Iris pigment epithelial cell (primary cell): ENCODE measurements around the gene CACNG5.

Experiments
- DNase-seq: peaks from one replicate; pipeline ENCODE4 v3.0.0-alpha.2; 2011; ENCODE audit warnings: low read depth

The CACNG5 gene

GRCh38 chr17:66826856-66827255 lies 8.1 kb upstream of the CACNG5 start:
- no peak for DNase-seq

GRCh38 chr17:66829386-66829864 lies 5.5 kb upstream of the CACNG5 start:
- DNase-seq: peak; percentile 76

GRCh38 chr17:66829883-66830282 lies 5.0 kb upstream of the CACNG5 start:
- no peak for DNase-seq

GRCh38 chr17:66830451-66830850 lies 4.5 kb upstream of the CACNG5 start:
- no peak for DNase-seq

- no peak for DNase-seq
Measured at GRCh38 chr17:66831383-66832210, 3.3 kb upstream of the CACNG5 start.

- DNase-seq: no peak
Measured at GRCh38 chr17:66833201-66833600, 1.7 kb upstream of the CACNG5 start.

GRCh38 chr17:66834426-66834918 lies 445 bp upstream of the CACNG5 start:
- no peak for DNase-seq

GRCh38 chr17:66835476-66835875 lies 559 bp downstream of the CACNG5 start:
- DNase-seq: no peak

- DNase-seq: no peak
Measured at GRCh38 chr17:66836063-66837005, 1.4 kb downstream of the CACNG5 start.

- DNase-seq: no peak
Measured at GRCh38 chr17:66837226-66837625, 2.3 kb downstream of the CACNG5 start.

GRCh38 chr17:66837885-66838665 lies 3.2 kb downstream of the CACNG5 start:
- DNase-seq: no peak

GRCh38 chr17:66839616-66840015 lies 4.7 kb downstream of the CACNG5 start:
- no peak for DNase-seq

GRCh38 chr17:66840061-66840460 lies 5.1 kb downstream of the CACNG5 start:
- DNase-seq: no peak

GRCh38 chr17:66841328-66841727 lies 6.4 kb downstream of the CACNG5 start:
- no peak for DNase-seq

- no peak for DNase-seq
Measured at GRCh38 chr17:66841744-66842143, 6.8 kb downstream of the CACNG5 start.

- no peak for DNase-seq
Measured at GRCh38 chr17:66842505-66842904, 7.6 kb downstream of the CACNG5 start.

- no peak for DNase-seq
Measured at GRCh38 chr17:66842959-66843358, 8.0 kb downstream of the CACNG5 start.

GRCh38 chr17:66843627-66844026 lies 8.7 kb downstream of the CACNG5 start:
- DNase-seq: no peak

- DNase-seq: no peak
Measured at GRCh38 chr17:66847704-66848103, 12.8 kb downstream of the CACNG5 start.

GRCh38 chr17:66848496-66848895 lies 13.6 kb downstream of the CACNG5 start:
- DNase-seq: no peak

GRCh38 chr17:66849032-66849655 lies 14.2 kb downstream of the CACNG5 start:
- no peak for DNase-seq
